AML-193 (cell line): ENCODE measurements around the gene PKP4.
A peak's percentile ranks its signal among the peaks of the same experiment; 100 is the strongest.
"Not testable (repeated sequence)": the region's sequence is repeated elsewhere in the genome, so short reads cannot be mapped to it uniquely, and the experiment has no call there.

Source experiments
- DNase-seq, 2 experiments: peaks; one replicate each; lab custom pipeline; 2025; lab: John Stamatoyannopoulos, UW

The PKP4 gene

DNA sequence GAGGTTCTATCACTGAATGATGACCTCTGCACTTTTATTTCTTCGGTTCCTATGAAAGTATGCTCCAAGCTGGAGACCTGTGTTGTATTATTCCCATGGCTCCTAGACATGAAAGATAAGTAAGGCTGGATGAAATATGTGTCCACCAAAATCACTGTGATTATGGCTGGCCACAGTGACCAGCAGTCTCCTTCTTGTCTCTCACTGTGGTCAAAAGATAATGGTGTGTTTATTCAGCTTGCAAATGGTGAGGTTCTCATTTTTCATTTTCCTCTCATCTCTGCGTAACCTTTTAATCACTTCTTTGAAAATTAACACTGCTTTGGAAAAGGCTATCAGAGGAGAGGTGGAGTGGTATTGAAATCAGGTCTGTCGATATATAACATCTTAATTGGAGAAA, 230.6 kb downstream of the PKP4 start:
- DNase-seq = no peak

- DNase-seq = no peak
These were observed 232.0 kb downstream of the PKP4 start for GRCh38 chr2:158688721-158689120.

DNA sequence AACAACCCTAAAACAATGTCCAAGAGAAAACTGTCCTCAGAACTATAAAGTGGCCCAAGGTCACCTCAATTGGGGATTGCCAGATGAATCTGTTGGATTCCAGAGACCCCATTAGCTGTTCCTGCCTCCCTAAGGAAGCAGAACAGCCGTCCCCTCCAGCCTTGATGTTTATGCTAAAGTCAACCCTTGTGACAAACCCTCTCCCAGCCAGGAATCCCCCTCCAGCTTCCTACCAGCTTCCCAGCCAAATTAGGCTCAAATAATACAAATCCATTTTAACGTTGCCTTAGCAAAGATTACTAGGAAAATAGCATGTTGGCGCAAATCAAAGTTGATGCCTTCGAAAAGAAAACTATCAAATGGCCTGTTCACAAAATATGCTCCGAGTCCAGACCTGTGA, 232.6 kb downstream of the PKP4 start:
- DNase-seq = no peak

GRCh38 chr2:158690823-158691222, 234.1 kb downstream of the PKP4 start:
- DNase-seq = no peak

DNA sequence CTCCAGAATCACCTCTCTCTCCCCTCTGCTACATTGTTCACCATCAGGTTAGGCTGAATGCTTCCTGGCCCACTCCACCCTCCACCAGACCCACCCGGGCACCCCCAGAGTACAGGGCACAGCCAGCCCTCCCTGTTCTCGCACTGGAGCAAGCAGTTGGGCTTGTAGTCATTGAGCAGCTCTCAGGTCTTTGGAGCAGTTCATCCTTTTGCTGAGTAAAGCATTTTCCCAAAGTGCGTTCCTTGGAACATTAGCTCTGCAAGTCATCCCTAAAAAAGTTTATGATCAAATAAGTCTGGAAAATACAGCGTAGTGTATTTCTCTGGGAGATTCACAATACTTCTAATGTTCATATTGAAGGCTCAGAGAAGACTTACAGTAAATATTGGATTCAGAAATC, 234.9 kb downstream of the PKP4 start:
- DNase-seq = no peak

- peak; percentile 1 to 7 for DNase-seq
These were observed 235.8 kb downstream of the PKP4 start for GRCh38 chr2:158692372-158693103.

GRCh38 chr2:158693476-158693875, 236.7 kb downstream of the PKP4 start:
- DNase-seq = no peak

DNA sequence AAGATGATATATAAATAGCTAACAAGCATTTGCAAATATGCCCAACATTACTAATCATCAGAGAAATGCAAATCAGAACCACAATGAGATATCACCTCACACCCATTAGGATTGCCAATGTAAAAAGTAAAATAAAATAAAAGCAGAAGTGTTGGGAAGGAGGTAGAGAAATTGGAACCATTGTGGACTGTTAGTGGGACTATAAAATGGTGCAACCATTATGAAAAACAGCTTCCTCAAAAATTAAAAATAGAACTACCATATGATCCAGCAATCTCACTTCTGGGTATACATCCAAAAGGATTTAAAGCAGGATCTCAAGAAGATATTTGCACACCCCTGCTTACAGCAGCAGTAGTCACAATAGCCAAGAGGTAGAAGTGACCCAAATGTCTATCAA, 238.6 kb downstream of the PKP4 start:
- no peak for DNase-seq

GRCh38 chr2:158695744-158696143, 239.0 kb downstream of the PKP4 start:
- not testable (repeated sequence) for DNase-seq

DNA sequence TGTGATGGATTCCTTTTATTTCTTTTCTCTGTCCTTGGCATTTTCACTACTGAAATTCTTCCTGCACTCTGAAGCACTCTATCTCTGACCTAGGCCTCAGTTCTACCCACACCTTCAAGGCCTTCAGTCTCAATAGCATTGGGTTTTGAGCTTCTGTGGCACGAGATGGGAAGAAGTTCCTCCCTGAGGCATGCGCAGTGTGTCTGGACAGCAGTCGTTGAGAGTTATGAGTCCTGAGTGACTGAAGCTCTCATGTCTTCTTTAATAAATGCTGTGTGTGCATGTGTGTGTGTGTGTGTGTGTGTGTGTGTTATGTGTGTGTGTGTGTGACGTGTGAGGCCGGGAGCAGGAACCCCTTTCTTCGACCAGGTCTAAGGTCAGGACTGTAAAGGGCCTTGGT, 242.6 kb downstream of the PKP4 start:
- no peak for DNase-seq

DNA sequence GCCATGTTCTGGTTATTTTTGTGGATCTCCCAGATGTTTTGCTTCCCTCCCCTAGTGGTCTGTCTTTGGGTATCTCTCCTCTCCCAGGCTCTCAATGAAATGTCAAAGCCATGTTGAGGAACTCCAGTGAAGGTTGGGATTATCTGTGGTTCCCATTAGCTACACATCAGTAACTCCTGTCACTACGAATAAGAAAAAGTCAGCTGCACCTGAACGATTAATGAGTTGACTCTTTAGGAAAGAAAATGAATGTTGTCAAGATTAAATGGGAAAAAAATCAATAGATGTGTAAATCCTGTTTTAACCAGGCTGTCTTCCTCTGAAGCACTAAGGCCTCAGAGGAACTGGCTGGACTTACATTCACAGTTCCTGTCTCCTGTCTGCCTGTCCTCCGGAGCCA, 244.3 kb downstream of the PKP4 start:
- DNase-seq = no peak

DNA sequence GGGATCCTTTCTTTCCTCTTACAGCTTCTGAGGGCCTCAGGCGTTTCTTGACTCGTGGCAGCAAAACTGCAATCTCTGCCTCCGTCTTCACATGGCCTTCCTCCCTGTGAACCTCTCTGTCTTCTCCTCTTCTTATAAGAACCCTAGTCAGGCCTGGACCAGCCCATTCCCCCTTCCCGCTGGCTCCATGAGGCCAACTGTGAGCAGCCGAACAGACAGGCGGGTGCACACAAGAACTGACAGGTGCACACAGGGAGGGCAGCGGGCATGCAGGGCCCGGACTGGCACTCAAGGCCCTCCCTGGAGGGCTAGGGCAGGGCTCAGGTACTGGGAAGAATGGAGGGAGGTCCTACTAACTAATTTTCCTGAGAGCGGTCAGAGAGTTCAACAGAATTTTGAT, 246.0 kb downstream of the PKP4 start:
- DNase-seq = no peak

DNA sequence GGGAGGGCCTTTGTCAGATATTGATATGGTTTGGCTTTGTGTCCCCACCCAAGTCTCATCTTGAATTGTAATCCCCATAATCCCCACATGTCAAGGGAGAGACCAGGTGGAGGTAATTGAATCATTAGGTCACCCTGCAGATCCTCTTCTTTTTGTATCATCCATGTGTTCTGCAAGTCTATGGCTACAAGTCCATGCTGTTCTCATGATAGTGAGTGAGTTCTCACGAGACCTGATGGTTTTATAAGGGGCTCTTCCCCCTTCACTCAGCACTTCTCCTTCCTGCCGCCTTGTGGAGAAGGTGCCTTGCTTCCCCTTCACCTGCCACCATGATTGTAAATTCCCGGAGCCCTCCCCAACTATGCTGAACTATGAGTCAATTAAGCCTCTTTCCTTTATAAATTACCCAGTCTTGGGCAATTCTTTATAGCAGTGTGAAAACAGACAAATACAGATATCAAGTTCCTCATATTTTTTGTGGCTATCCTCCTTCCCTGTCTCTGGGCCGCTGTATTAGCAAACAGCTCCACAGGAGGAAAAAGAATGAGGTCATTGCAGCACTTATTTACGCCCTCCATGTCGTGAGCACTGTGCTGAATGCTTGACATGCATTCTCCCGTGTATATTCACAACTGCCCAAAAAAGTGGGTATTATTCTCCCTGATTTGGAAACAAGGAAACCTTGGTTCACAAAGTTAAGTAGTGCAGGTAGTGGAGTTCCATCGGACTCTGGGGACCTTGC, 248.1 kb downstream of the PKP4 start:
- not testable (repeated sequence) for DNase-seq

GRCh38 chr2:158712791-158713522, 256.2 kb downstream of the PKP4 start:
- no peak for DNase-seq

DNA sequence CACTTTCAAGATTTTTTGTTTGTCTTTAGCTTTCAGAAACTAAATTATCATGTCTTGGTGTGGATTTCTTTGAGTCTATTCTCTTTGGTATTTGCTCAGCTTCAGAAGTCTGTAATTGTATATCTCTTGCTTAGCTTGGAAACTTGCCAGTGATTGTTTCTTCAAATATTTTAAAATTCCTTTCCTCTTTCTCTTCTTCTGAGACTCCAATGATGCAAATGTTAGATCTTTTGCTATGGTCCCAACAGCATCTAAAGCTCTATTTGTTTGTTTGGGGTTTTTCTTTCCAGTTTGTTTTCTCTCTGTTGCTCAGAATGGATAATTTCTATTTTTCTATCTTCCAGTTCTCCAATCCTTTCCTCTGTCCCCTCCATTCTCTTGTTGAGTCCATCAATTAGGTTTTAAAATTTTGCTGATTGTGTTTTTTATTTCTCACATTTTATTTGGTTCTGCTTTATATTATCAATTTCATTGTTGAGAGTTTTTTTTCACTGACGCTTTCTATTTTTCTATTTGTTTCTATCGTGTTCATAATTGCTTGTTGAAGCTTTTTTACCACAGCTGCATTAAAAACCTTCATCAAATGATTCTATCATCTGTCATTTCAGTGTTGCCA, 256.9 kb downstream of the PKP4 start:
- DNase-seq = no peak

DNA sequence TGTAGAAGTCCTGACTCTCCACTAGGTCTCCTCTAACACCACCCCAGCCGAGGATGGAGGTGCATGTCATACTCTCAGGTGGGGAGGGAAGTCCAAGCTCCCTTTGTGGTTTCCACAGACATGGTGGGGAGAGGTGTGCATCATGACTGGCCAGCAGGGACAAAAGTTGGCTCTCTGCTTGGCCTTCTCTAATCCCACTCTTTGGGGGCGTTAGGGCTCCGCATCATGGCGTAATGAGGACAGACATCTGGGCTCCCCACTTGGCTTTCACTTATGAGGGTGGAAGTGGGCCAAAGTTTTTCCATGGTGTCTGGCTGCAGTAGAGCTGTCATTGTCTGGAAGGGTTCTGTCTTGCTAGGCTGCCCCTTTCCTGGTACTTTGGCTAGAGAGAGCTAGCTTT, 257.7 kb downstream of the PKP4 start:
- DNase-seq = no peak

DNA sequence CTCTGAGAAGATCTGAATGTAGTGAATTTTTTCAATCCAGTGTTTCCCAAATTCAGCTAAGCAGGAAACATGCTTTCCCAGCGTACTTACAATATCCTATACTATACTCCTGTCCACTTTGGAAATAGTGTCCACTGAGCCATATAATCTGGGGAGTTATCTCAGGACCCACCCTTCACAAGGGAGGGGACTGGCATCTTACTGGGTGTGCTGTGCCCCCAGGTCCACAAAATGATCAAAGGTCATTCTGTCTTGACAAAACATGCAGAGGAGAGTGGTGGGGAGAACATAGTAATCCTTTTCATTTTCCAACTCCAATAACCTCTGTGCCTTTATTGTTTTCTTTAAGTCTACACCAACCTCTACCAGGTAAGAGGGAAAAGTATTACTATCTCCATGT, 258.6 kb downstream of the PKP4 start:
- no peak for DNase-seq

- no peak for DNase-seq
These were observed 259.5 kb downstream of the PKP4 start for GRCh38 chr2:158716121-158716791.

- no peak for DNase-seq
These were observed 260.2 kb downstream of the PKP4 start for GRCh38 chr2:158716921-158717320.

DNA sequence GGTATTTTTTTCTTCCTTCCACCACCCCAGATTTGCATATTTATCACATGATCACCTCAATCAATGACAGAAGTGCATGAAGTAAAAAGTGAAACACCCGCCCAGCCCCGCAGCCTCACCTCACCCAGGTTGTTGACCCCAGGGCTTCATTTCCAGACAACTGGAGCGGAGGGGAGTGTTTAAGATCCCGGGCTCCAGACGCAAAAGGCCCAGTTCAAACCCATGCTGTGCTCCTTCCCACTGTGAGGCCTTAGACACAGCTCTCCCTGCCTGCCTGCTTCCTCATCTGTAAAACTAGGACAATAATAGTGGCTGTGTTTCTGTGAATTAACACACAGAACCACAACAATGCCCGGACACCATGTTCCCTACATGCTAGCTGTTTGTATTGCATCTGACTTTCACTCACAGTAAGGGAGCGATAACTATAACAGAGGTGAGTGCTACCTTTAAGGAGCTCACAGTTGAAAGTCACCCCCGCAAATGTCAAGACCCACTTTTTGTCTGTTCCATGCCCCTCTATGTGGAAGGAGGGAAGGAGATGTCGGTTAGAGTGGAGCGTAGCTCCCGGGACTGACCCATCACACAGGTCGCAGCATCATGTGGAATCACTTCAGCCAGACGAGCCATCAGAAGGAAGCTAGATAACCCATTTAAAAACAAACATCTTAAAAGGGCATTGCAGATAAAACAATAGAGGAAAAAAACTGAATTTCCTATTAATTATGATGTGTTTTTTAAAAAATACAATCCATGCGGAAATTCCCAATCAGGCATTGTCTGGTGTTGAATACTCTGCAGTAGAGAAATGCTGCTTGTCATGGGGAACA, 260.8 kb downstream of the PKP4 start:
- DNase-seq = no peak

DNA sequence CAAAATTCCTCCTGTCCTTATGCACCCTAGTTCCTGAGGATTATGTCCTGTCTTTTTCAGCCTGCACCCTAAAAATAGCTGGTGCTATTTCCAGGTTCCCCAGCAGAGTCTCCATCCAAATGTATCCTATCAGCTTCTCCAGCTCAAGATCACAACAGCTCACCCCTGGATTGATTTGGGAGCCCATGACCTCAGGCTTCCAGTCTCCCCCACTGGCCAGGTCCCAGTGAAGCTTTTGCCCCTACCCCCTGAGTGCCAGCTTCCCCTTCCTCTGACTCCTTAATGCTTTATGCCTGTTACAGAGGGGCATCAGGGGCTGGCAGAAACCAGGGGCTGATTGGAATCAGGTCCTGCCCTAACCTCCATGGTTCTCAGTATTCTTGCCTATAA, 261.4 kb downstream of the PKP4 start:
- DNase-seq = no peak
